HEK293 (cell line): ENCODE data around the gene VIPR2.

Source experiments
- CTCF ChIA-PET: fragments of 350-600 bp; formaldehyde crosslinking; extraction: SDS; loops from one replicate; lab custom pipeline; 2021; ENCODE audit warnings: antibody characterized with exemption; lab: Yijun Ruan, JAX
- POLR2A ChIA-PET: fragments of 300-600 bp; formaldehyde crosslinking; extraction: SDS; loops from one replicate; lab custom pipeline; 2020; ENCODE audit warnings: antibody characterized with exemption, inconsistent platforms; lab: Yijun Ruan, JAX
- H3K27ac ChIP-seq: fragments of 200-500 bp; sonication (Bioruptor generic); 2 replicates; pipeline ENCODE4 v1.5.1; 2014; ENCODE audit warnings: low read depth, low read length, control low read depth, inconsistent platforms; ENCODE audit errors: extremely low read depth
- H3K36me3 ChIP-seq, 2 experiments: fragments of 200-500 bp in 1 of 2; sonication (Bioruptor generic) in 1 of 2; 1 replicate in 1 of 2; 2 replicates in 1 of 2; pipeline ENCODE4 v1.5.1; 2014 to 2017; ENCODE audit warnings: inconsistent platforms in 2 of 2, low read length in 2 of 2; ENCODE audit not compliant: control insufficient read depth in 2 of 2, insufficient read depth in 1 of 2
- H3K4me1 ChIP-seq: fragments of 200-500 bp; sonication (Bioruptor generic); 2 replicates; pipeline ENCODE4 v1.5.1; 2014; ENCODE audit warnings: mild to moderate bottlenecking, low read length, inconsistent platforms; ENCODE audit not compliant: control insufficient read depth, insufficient read depth
- H3K4me3 ChIP-seq: 2 replicates; pipeline ENCODE4 v1.5.1; 2011; ENCODE audit warnings: low read depth, mild to moderate bottlenecking, control low read depth, low read length, moderate library complexity
- H3K9me3 ChIP-seq: fragments of 200-500 bp; sonication (Bioruptor generic); 2 replicates; pipeline ENCODE4 v1.5.1; 2014; ENCODE audit warnings: low read depth, low read length, inconsistent platforms; ENCODE audit not compliant: control insufficient read depth, insufficient read depth
- BCL11B ChIP-seq: fragments of 450-650 bp; formaldehyde crosslinking; IDR thresholded peaks from 2 replicates; pipeline ENCODE4 v1.5.1; 2016; ENCODE audit warnings: low read depth, missing biosample characterization, missing genetic modification characterization
- GLIS1 ChIP-seq: fragments of 450-650 bp; formaldehyde crosslinking; IDR thresholded peaks from 2 replicates; pipeline ENCODE4 v1.5.1; 2016; ENCODE audit warnings: missing biosample characterization, missing genetic modification characterization
- IKZF3 ChIP-seq: fragments of 450-650 bp; IDR thresholded peaks from 2 replicates; pipeline ENCODE4 v1.5.0; 2018; ENCODE audit warnings: missing biosample characterization, mild to moderate bottlenecking, missing genetic modification characterization, moderate library complexity
- SALL2 ChIP-seq: fragments of 450-650 bp; formaldehyde crosslinking; IDR thresholded peaks from 2 replicates; pipeline ENCODE4 v1.5.0; 2017; ENCODE audit warnings: missing biosample characterization, mild to moderate bottlenecking, missing genetic modification characterization, borderline replicate concordance
- SETDB1 ChIP-seq: IDR thresholded peaks from one replicate; pipeline ENCODE4 v1.6.1; 2017; ENCODE audit warnings: mild to moderate bottlenecking, low read length, moderate library complexity, mixed read lengths; ENCODE audit not compliant: insufficient read length
- SP3 ChIP-seq: fragments of 450-650 bp; formaldehyde crosslinking; IDR thresholded peaks from 2 replicates; pipeline ENCODE4 v1.5.1; 2016; ENCODE audit warnings: missing biosample characterization, missing genetic modification characterization
- SP7 ChIP-seq: fragments of 450-650 bp; formaldehyde crosslinking; IDR thresholded peaks from 2 replicates; pipeline ENCODE4 v1.5.1; 2016; ENCODE audit warnings: missing biosample characterization, missing genetic modification characterization
- ZBTB7A ChIP-seq: fragments of 450-650 bp; formaldehyde crosslinking; IDR thresholded peaks from 2 replicates; pipeline ENCODE4 v1.5.1; 2016; ENCODE audit warnings: low read depth, missing biosample characterization, missing genetic modification characterization
- ZEB2 ChIP-seq: fragments of 450-650 bp; formaldehyde crosslinking; IDR thresholded peaks from 2 replicates; pipeline ENCODE4 v1.5.1; 2016; ENCODE audit warnings: missing biosample characterization, missing genetic modification characterization
- ZFP41 ChIP-seq: fragments of 450-650 bp; formaldehyde crosslinking; IDR thresholded peaks from 2 replicates; pipeline ENCODE4 v1.5.1; 2016; ENCODE audit warnings: missing biosample characterization, missing genetic modification characterization, borderline replicate concordance
- ZNF202 ChIP-seq: fragments of 450-650 bp; formaldehyde crosslinking; IDR thresholded peaks from 2 replicates; pipeline ENCODE4 v1.5.1; 2016; ENCODE audit warnings: missing biosample characterization, missing genetic modification characterization, borderline replicate concordance
- ZNF221 ChIP-seq: fragments of 450-650 bp; formaldehyde crosslinking; IDR thresholded peaks from 2 replicates; pipeline ENCODE4 v1.5.1; 2017; ENCODE audit warnings: missing biosample characterization, missing genetic modification characterization, borderline replicate concordance
- ZNF354C ChIP-seq: fragments of 450-650 bp; formaldehyde crosslinking; IDR thresholded peaks from 2 replicates; pipeline ENCODE4 v1.5.1; 2016; ENCODE audit warnings: missing biosample characterization, missing genetic modification characterization, low read depth, borderline replicate concordance
- ZNF37A ChIP-seq: fragments of 450-650 bp; IDR thresholded peaks from 2 replicates; pipeline ENCODE4 v1.5.1; 2018; ENCODE audit warnings: missing biosample characterization, missing genetic modification characterization
- ZNF514 ChIP-seq: fragments of 450-650 bp; formaldehyde crosslinking; IDR thresholded peaks from 2 replicates; pipeline ENCODE4 v1.5.1; 2016; ENCODE audit warnings: missing biosample characterization, missing genetic modification characterization
- ZNF521 ChIP-seq: fragments of 450-650 bp; formaldehyde crosslinking; IDR thresholded peaks from 2 replicates; pipeline ENCODE4 v1.5.1; 2017; ENCODE audit warnings: missing biosample characterization, mild to moderate bottlenecking, missing genetic modification characterization
- ZNF558 ChIP-seq: fragments of 450-650 bp; formaldehyde crosslinking; IDR thresholded peaks from 2 replicates; pipeline ENCODE4 v1.5.1; 2016; ENCODE audit warnings: missing biosample characterization, missing genetic modification characterization
- ZNF629 ChIP-seq: fragments of 450-650 bp; formaldehyde crosslinking; IDR thresholded peaks from 2 replicates; pipeline ENCODE4 v1.5.1; 2017; ENCODE audit warnings: missing biosample characterization, missing genetic modification characterization
- ZNF664 ChIP-seq: fragments of 450-650 bp; formaldehyde crosslinking; IDR thresholded peaks from 2 replicates; pipeline ENCODE4 v1.5.1; 2016; ENCODE audit warnings: missing biosample characterization, missing genetic modification characterization
- ZNF768 ChIP-seq: fragments of 450-650 bp; formaldehyde crosslinking; IDR thresholded peaks from 2 replicates; pipeline ENCODE4 v1.5.1; 2018; ENCODE audit warnings: missing biosample characterization, mild to moderate bottlenecking, missing genetic modification characterization
- ZNF843 ChIP-seq: fragments of 450-650 bp; formaldehyde crosslinking; IDR thresholded peaks from 2 replicates; pipeline ENCODE4 v1.5.1; 2016; ENCODE audit warnings: missing biosample characterization, missing genetic modification characterization
- ZSCAN30 ChIP-seq: fragments of 450-650 bp; IDR thresholded peaks from 2 replicates; pipeline ENCODE4 v1.5.1; 2018; ENCODE audit warnings: missing biosample characterization, mild to moderate bottlenecking, missing genetic modification characterization, moderate library complexity
- TF ChIP-seq, protein P1 (sequence below): fragments of 450-650 bp; formaldehyde crosslinking; IDR thresholded peaks from 2 replicates; pipeline ENCODE4 v1.5.1; 2016; ENCODE audit warnings: missing biosample characterization, missing genetic modification characterization
- TF ChIP-seq, protein P2 (sequence below): fragments of 450-650 bp; formaldehyde crosslinking; IDR thresholded peaks from 2 replicates; pipeline ENCODE4 v1.5.1; 2016; ENCODE audit warnings: missing biosample characterization, missing genetic modification characterization
- TF ChIP-seq, protein P3 (sequence below): fragments of 450-650 bp; formaldehyde crosslinking; IDR thresholded peaks from 2 replicates; pipeline ENCODE4 v1.5.1; 2016; ENCODE audit warnings: missing biosample characterization, missing genetic modification characterization
- TF ChIP-seq, protein P4 (sequence below): sonication (generic); formaldehyde crosslinking; IDR thresholded peaks from 2 replicates; pipeline ENCODE4 v1.8.1; 2022; ENCODE audit warnings: mild to moderate bottlenecking, moderate library complexity, missing genetic modification reagents
- TF ChIP-seq, protein P5 (sequence below): fragments of 450-650 bp; formaldehyde crosslinking; IDR thresholded peaks from 2 replicates; pipeline ENCODE4 v1.5.1; 2017; ENCODE audit warnings: missing biosample characterization, missing genetic modification characterization

The VIPR2 gene

DNA sequence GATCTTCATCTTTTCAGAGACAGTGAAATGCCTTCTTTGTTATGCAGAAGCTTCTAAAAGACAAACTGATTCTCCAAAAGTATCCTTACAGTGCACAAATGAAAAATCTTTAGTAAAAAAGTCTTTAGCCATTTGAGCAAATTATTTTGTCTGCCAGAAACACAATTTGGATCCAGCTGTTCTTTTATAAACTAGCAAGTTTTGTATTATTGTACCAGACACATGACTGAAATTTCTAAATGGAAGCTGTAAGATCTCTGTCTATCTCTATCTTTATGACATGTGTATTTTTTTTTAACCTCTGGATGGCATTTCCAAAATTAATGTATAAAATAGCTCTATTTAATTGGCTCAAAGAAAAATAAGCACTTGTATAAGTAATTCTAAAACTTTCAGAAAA, 68.3 kb downstream of the VIPR2 start (continued):
- no peak for TF ChIP-seq GLIS1 (tag by site-specific recombination)
- TF ChIP-seq ZNF521 (tag by site-specific recombination), result no peak
- TF ChIP-seq ZNF664 (tag by site-specific recombination), result no peak
- no peak for TF ChIP-seq ZNF558 (tag by site-specific recombination)
- TF ChIP-seq IKZF3 (tag by site-specific recombination), result no peak
- TF ChIP-seq ZNF629 (tag by site-specific recombination), result no peak
- no peak for TF ChIP-seq ZNF37A (tag by site-specific recombination)
- TF ChIP-seq, protein P1, sequence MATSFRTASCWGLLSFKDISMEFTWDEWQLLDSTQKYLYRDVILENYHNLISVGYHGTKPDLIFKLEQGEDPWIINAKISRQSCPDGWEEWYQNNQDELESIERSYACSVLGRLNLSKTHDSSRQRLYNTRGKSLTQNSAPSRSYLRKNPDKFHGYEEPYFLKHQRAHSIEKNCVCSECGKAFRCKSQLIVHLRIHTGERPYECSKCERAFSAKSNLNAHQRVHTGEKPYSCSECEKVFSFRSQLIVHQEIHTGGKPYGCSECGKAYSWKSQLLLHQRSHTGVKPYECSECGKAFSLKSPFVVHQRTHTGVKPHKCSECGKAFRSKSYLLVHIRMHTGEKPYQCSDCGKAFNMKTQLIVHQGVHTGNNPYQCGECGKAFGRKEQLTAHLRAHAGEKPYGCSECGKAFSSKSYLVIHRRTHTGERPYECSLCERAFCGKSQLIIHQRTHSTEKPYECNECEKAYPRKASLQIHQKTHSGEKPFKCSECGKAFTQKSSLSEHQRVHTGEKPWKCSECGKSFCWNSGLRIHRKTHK (tag by site-specific recombination), result no peak
- no peak for TF ChIP-seq ZFP41
- no peak for TF ChIP-seq ZNF514 (tag by site-specific recombination)

DNA sequence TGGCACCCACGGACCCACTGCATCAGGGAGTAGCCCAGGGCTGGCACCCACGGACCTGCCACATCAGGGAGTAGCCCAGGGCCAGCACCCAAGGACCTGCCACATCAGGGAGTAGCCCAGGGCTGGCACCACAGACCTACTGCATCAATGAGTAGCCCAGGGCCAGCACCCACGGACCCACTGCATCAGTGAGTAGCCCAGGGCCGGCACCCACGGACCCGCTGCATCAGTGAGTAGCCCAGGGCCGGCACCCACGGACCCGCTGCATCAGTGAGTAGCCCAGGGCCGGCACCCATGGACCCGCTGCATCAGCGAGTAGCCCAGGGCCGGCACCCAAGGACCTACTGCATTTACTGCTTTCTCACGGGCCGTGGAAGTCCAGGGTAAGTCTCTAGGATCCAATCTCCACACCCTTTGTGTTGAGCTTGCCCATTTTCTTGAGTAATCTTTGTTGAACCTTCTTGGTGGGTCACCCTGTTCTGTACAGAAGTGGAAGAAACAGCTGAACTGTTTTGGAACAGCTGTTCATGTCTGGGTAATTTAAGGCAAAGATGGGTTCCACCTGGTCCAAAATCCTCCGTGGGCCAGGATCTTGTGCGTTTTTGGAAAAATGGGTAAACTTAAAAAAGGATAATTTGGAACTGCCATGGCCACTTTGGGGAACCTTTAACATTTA, 69.0 kb downstream of the VIPR2 start:
- POLR2A ChIA-PET, result interaction anchor here (0.6 kb wide), 1 partner anchor 85 kb away, joined by 9 read pairs; no protein-coding TSS in a partner anchor
- Histone ChIP-seq H3K4me1 (no peaks in the 10 kb centered on the region), H3K4me3 (no peak overlapping the region)
- TF ChIP-seq, protein P2, sequence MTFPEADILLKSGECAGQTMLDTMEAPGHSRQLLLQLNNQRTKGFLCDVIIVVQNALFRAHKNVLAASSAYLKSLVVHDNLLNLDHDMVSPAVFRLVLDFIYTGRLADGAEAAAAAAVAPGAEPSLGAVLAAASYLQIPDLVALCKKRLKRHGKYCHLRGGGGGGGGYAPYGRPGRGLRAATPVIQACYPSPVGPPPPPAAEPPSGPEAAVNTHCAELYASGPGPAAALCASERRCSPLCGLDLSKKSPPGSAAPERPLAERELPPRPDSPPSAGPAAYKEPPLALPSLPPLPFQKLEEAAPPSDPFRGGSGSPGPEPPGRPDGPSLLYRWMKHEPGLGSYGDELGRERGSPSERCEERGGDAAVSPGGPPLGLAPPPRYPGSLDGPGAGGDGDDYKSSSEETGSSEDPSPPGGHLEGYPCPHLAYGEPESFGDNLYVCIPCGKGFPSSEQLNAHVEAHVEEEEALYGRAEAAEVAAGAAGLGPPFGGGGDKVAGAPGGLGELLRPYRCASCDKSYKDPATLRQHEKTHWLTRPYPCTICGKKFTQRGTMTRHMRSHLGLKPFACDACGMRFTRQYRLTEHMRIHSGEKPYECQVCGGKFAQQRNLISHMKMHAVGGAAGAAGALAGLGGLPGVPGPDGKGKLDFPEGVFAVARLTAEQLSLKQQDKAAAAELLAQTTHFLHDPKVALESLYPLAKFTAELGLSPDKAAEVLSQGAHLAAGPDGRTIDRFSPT (tag by site-specific recombination), result no peak
- TF ChIP-seq ZNF221 (tag by site-specific recombination) (no peak), SALL2 (tag by site-specific recombination) (no peak), ZNF354C (tag by site-specific recombination) (no peak), ZBTB7A (tag by site-specific recombination) (no peak), SETDB1 (no peak), SP3 (tag by site-specific recombination) (no peak), ZSCAN30 (tag by site-specific recombination) (no peak), ZNF768 (no peak), BCL11B (tag by site-specific recombination) (no peak), ZNF843 (tag by site-specific recombination) (no peak), ZEB2 (tag by site-specific recombination) (no peak), ZNF37A (tag by site-specific recombination) (no peak), SP7 (tag by site-specific recombination) (no peak), ZNF202 (no peak)
- TF ChIP-seq, protein P3, sequence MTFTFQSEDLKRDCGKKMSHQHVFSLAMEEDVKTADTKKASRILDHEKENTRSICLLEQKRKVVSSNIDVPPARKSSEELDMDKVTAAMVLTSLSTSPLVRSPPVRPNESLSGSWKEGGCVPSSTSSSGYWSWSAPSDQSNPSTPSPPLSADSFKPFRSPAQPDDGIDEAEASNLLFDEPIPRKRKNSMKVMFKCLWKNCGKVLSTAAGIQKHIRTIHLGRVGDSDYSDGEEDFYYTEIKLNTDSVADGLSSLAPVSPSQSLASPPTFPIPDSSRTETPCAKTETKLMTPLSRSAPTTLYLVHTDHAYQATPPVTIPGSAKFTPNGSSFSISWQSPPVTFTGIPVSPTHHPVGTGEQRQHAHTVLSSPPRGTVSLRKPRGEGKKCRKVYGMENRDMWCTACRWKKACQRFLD (tag by site-specific recombination), result no peak
- TF ChIP-seq, protein P4, sequence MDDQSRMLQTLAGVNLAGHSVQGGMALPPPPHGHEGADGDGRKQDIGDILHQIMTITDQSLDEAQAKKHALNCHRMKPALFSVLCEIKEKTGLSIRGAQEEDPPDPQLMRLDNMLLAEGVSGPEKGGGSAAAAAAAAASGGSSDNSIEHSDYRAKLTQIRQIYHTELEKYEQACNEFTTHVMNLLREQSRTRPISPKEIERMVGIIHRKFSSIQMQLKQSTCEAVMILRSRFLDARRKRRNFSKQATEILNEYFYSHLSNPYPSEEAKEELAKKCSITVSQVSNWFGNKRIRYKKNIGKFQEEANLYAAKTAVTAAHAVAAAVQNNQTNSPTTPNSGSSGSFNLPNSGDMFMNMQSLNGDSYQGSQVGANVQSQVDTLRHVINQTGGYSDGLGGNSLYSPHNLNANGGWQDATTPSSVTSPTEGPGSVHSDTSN (CRISPR knock-in tag), result no peak
- TF ChIP-seq, protein P5, sequence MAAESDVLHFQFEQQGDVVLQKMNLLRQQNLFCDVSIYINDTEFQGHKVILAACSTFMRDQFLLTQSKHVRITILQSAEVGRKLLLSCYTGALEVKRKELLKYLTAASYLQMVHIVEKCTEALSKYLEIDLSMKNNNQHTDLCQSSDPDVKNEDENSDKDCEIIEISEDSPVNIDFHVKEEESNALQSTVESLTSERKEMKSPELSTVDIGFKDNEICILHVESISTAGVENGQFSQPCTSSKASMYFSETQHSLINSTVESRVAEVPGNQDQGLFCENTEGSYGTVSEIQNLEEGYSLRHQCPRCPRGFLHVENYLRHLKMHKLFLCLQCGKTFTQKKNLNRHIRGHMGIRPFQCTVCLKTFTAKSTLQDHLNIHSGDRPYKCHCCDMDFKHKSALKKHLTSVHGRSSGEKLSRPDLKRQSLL (tag by site-specific recombination), result no peak
- TF ChIP-seq, protein P1 (tag by site-specific recombination), result no peak
- TF ChIP-seq, all 188 proteins: peak for 0
- Histone ChIP-seq H3K36me3 (no peaks in the 10 kb centered on the region), H3K9me3 (no peaks in the 10 kb centered on the region), H3K27ac (no peak overlapping the region)
- CTCF ChIA-PET, result no interaction called here
